ENCODE measurements around the gene ECT2.
"Not testable (repeated sequence)": the region's sequence is repeated elsewhere in the genome, so short reads cannot be mapped to it uniquely, and the experiment has no call there.

The ECT2 gene

GRCh38 chr3:172710664-172711453 is 39.7 kb upstream of the ECT2 start, which contains the start of gene NCEH1:
Gene NCEH1, minus strand, starts transcription at chr3:172711067. Its CDS starts 83 bp downstream, at chr3:172710984.
- peak within 1 kb of the TSS; percentile 92 for H3K27ac ChIP-seq
- ChIA-PET POLR2A (ENCODE audit: low non-redundant PET) (interaction anchor here (0.6 kb wide), 1 partner anchor 36 kb away, joined by 6 read pairs; no protein-coding TSS in a partner anchor), CTCF (interaction anchor here (0.6 to 2.4 kb wide), 19 partner anchors 8 to 916 kb away, joined by 3 to 20 read pairs (median 3); partner anchors contain the start of gene ECT2)
- peak; percentile 91 for DNase-seq (ENCODE audit: low spot score)
- TF ChIP-seq, protein P1, sequence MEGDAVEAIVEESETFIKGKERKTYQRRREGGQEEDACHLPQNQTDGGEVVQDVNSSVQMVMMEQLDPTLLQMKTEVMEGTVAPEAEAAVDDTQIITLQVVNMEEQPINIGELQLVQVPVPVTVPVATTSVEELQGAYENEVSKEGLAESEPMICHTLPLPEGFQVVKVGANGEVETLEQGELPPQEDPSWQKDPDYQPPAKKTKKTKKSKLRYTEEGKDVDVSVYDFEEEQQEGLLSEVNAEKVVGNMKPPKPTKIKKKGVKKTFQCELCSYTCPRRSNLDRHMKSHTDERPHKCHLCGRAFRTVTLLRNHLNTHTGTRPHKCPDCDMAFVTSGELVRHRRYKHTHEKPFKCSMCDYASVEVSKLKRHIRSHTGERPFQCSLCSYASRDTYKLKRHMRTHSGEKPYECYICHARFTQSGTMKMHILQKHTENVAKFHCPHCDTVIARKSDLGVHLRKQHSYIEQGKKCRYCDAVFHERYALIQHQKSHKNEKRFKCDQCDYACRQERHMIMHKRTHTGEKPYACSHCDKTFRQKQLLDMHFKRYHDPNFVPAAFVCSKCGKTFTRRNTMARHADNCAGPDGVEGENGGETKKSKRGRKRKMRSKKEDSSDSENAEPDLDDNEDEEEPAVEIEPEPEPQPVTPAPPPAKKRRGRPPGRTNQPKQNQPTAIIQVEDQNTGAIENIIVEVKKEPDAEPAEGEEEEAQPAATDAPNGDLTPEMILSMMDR (conservative IDR thresholded peaks at IDR 0.05; ENCODE audit: low read depth), result peak; percentile 93

DNA sequence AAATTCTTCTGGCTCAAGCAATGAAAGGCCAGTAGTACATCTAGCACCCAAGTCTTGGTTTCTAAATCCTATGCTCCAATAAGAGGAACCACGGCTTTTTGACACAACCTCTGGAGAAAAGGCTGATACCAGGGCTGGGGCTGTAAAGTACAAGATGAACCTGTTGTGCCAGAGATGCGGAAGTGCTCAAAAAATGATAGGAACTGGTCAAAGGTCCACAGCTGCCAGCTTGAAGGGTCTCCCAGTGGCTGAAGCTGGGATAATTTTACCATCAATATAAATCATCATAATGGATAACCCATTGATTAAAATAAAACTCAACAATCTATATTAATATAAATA is 39.1 kb upstream of the ECT2 start:
- peak; percentile 45 for DNase-seq (ENCODE audit: low spot score)
- POLR2A ChIA-PET (ENCODE audit: low non-redundant PET), result interaction anchor here (0.6 kb wide), 1 partner anchor 36 kb away, joined by 6 read pairs; no protein-coding TSS in a partner anchor
- TF ChIP-seq, protein P1 (conservative IDR thresholded peaks at IDR 0.05; ENCODE audit: low read depth), result peak; percentile 26; the same call in 1 of the 2 replicates
- CTCF ChIA-PET, result interaction anchor here (0.6 to 2.4 kb wide), 12 partner anchors 9 to 97 kb away, joined by 3 to 20 read pairs (median 3); partner anchors contain the start of gene ECT2
- peak overlapping the region; percentile 92 for H3K27ac ChIP-seq

GRCh38 chr3:172713316-172713715 is 37.2 kb upstream of the ECT2 start:
- TF ChIP-seq, protein P1 (conservative IDR thresholded peaks at IDR 0.05; ENCODE audit: low read depth), result no peak
- ChIA-PET CTCF (interaction anchor here (0.6 kb wide), 3 partner anchors 32 to 252 kb away, joined by 3 to 4 read pairs (median 3); no protein-coding TSS in a partner anchor), POLR2A (ENCODE audit: low non-redundant PET) (no interaction called here)
- H3K27ac ChIP-seq, result no peak overlapping the region
- no peak for DNase-seq (ENCODE audit: low spot score)

DNA sequence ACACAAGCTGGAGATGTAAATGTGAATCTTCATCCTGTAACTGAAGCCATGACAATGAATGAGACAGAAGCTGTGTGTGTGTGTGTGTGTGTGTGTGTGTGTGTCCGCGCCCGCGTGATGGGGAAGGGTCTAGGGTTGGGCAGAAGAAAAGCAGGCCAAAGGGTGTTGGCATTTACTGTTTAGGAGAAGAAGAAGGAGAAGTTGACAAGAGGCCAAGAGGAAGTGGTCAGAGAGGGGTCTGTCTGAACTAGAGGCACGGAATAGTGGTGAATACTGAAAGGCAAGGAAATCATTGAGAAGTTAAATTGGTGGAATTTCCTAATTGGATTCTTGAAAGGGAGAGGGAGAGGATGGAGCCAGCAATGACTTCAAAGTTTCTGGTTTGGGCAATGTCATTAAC is 34.0 kb upstream of the ECT2 start:
- no peak overlapping the region for H3K27ac ChIP-seq
- CTCF ChIA-PET, result no interaction called here
- DNase-seq (ENCODE audit: low spot score), result no peak
- TF ChIP-seq, protein P1 (conservative IDR thresholded peaks at IDR 0.05; ENCODE audit: low read depth), result no peak
- POLR2A ChIA-PET (ENCODE audit: low non-redundant PET), result no interaction called here

DNA sequence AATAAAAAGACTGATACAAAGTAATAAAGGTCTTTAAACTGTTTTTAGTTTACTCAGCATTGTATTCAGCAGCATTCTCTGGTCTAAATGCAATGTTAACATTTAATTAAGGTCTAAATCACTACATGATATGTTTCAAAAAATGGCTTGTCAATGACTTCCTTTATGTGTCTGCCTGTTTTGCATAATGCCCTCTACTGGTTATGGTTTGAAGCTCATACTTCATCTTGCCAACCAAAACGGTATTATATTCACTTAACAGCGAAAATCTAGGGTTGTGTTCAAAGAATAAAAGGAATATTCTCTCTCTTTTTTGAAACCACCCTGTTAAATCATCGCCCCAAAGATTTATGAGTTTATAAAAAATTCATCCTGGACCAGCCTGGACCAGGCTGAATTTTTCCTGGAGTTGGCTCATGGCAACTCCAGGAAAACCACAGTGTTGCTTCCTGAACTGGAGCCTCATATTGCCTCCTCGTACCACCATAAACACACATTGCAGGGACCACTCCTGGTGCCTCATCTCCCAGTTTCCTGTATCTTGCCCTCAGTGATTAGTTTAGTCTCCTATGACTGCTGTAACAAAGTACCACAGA is 32.9 kb upstream of the ECT2 start:
- TF ChIP-seq, protein P1 (conservative IDR thresholded peaks at IDR 0.05; ENCODE audit: low read depth), result no peak
- POLR2A ChIA-PET (ENCODE audit: low non-redundant PET), result no interaction called here
- DNase-seq (ENCODE audit: low spot score), result no peak
- H3K27ac ChIP-seq, result no peak overlapping the region
- CTCF ChIA-PET, result interaction anchor here (0.8 kb wide), 1 partner anchor 45 kb away, joined by 3 read pairs; no protein-coding TSS in a partner anchor

DNA sequence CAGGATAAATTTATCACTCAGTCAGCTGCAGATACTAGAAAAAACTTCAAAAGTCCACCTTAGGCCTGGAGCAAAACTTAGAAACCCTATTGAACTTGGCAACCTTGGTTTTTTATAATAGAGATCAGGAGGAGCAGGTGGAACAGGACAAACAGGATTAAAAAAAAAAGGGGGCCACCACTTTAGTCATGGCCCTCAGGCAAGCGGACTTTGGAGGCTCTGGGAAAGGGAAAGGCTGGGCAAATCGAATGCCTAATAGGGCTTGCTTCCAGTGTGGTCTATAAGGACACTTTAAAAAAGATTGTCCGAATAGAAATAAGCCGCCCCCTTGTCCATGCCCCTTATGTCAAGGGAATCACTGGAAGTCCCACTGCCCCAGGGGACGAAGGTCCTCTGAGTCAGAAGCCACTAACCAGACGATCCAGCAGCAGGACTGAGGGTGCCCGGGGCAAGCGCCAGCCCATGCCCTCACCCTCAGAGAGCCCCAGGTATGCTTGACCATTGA is 27.9 kb upstream of the ECT2 start:
- POLR2A ChIA-PET (ENCODE audit: low non-redundant PET); H3K27ac ChIP-seq; DNase-seq (ENCODE audit: low spot score): not testable (repeated sequence)
- CTCF ChIA-PET, result interaction anchor here (0.7 kb wide), 1 partner anchor 11 kb away, joined by 3 read pairs; no protein-coding TSS in a partner anchor
